ENCODE results near the gene MYL10. TPM values are rescaled to one million over a fixed set of nuclear protein-coding genes. Genes with fewer than 3 reads are reported as not detected.

Gene MYL10
- total and polyA plus RNA-seq, 7 donors = 0.23 to 4.4 TPM; not detected in 5

DNA sequence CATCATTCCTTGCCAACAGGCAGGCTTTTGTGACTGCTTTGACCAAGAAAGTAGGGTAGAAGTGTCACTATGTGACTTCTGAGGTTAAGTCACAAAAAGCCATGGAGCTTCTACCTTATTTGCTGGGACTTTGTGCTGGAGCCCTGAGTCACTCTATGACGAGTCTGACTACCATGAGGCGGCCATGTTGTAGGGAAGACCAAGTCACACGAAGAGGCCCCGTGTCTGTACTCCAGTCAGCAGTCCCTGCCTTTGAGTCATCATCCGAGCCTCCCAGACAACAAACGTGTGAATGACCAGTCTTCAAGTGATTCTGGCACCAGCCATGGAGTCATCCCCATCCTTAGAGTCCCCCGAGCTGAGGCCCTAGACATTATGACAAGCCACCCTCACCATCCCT is 3.5 kb upstream of the MYL10 start:
- Histone ChIP-seq H3K4me3 (no peak overlapping the region), H3K27ac (peak overlapping the region; percentile 37), H3K4me1 (peaks cover 47% of the 10 kb centered on the region), H3K9me3 (no peaks in the 10 kb centered on the region), H3K27me3 (ENCODE audit: insufficient read depth in 3 of 3, low read length in 2 of 3) (no peaks in the 10 kb centered on the region), H3K36me3 (ENCODE audit: insufficient read depth in 1 of 2, low read depth in 1 of 2) (no peaks in the 10 kb centered on the region)
- WGBS, 3 donors = 91 to 99% (median 94%) methylated on average over 7 of the region's 7 CpGs
- intact Hi-C loops (cut with DNase I) = loop anchor here in 1 of 2 donors (5.0 kb wide), 1 partner anchor 45 kb away; no protein-coding TSS in a partner anchor
- ATAC-seq (no peak), DNase-seq (no peak)
- no peak for TF ChIP-seq CTCF (IDR thresholded peaks at IDR 0.05)

DNA sequence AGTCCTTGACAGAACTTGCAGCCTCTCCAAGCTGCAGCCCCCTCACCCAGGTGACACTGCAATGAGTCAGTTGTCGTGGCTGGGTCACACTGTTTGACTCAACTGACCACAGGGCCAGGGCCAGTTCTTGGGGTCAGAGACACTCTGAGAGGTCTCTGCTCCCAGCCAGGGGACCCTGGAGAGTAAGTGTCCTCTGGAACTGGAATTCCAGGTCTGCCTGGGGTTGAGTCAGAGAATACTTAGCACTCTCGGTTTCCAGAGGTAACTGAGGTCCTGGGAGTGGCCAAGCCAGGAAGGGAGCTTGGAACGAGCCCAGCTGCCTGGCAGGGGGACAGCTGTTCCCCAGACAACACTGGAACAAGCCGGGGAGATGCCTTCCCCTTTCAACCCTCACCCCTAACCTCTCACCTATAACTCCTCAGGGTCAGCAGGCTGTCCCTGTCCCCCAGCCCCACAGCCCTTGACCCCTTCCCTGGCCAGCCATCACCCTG is 2.2 kb upstream of the MYL10 start:
- ATAC-seq = no peak
- Histone ChIP-seq H3K27ac (no peak overlapping the region), H3K4me3 (no peak overlapping the region), H3K9me3 (no peaks in the 10 kb centered on the region), H3K36me3 (ENCODE audit: insufficient read depth in 1 of 2, low read depth in 1 of 2) (no peaks in the 10 kb centered on the region), H3K4me1 (peaks cover 35% of the 10 kb centered on the region), H3K27me3 (ENCODE audit: insufficient read depth in 3 of 3, low read length in 2 of 3) (no peaks in the 10 kb centered on the region)
- TF ChIP-seq CTCF (IDR thresholded peaks at IDR 0.05) = no peak
- intact Hi-C loops (cut with DNase I) = loop anchor here in 1 of 2 donors (5.0 kb wide), 1 partner anchor 46 kb away; no protein-coding TSS in a partner anchor
- 19 to 31% (median 26%) methylated on average over 3 to 4 of the region's 4 CpGs for WGBS, 3 donors
- DNase-seq = no peak

GRCh38 chr7:101630591-101630990 is 1.5 kb upstream of the MYL10 start:
- H3K9me3 ChIP-seq = no peaks in the 10 kb centered on the region
- H3K36me3 ChIP-seq (ENCODE audit: insufficient read depth in 1 of 2, low read depth in 1 of 2) = no peaks in the 10 kb centered on the region
- no peak overlapping the region for H3K4me3 ChIP-seq
- intact Hi-C loops (cut with DNase I) = loop anchor here in 1 of 2 donors (5.0 kb wide), 1 partner anchor 47 kb away; no protein-coding TSS in a partner anchor
- H3K4me1 ChIP-seq = peaks cover 34% of the 10 kb centered on the region
- H3K27me3 ChIP-seq (ENCODE audit: insufficient read depth in 3 of 3, low read length in 2 of 3) = no peaks in the 10 kb centered on the region
- no peak for DNase-seq
- no peak overlapping the region for H3K27ac ChIP-seq
- WGBS, 3 donors = 44 to 57% (median 55%) methylated on average over 15 of the region's 15 CpGs
- ATAC-seq = no peak
- no peak for TF ChIP-seq CTCF (IDR thresholded peaks at IDR 0.05)

DNA sequence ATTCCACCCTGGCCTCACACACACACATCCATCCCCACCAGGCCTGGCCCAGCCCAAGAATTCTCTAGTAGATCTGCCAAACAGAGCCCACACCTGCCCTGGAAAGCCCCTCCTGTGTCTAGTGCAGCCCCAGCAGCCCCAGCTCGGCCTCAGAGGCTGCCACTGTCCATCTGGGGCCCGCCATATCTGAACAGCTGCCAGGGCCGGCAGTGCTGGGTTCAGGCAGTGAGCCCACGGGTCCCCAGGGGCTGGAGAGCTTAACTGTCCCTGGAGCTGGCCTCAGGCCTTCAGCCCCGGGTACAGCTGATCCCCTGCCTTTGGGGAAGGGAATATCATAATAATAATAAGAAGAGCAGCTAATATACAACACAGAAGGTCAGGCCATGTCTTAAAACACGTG is 574 bp downstream of the MYL10 start:
- ATAC-seq (peak; percentile 27 to 73 (median 61)), DNase-seq (peak; percentile 43 to 82)
- Histone ChIP-seq H3K36me3 (ENCODE audit: insufficient read depth in 1 of 2, low read depth in 1 of 2) (no peaks in the 10 kb centered on the region), H3K27ac (no peak overlapping the region), H3K4me3 (no peak overlapping the region), H3K9me3 (no peaks in the 10 kb centered on the region), H3K27me3 (ENCODE audit: insufficient read depth in 3 of 3, low read length in 2 of 3) (no peaks in the 10 kb centered on the region), H3K4me1 (peaks cover 27% of the 10 kb centered on the region)
- no peak for TF ChIP-seq CTCF (IDR thresholded peaks at IDR 0.05)
- WGBS, 3 donors = 19 to 35% (median 20%) methylated on average over 6 of the region's 6 CpGs
- intact Hi-C loops (cut with DNase I) = no loop called here

GRCh38 chr7:101626758-101627157 is 2.3 kb downstream of the MYL10 start:
- no peak for TF ChIP-seq CTCF (IDR thresholded peaks at IDR 0.05)
- Histone ChIP-seq H3K4me1 (peaks cover 23% of the 10 kb centered on the region), H3K27me3 (ENCODE audit: insufficient read depth in 3 of 3, low read length in 2 of 3) (peaks cover 0 to 2% (median 0%) of the 10 kb centered on the region in 3 donors)

More at GRCh38 chr7:101626758-101627157, 2.3 kb downstream of the MYL10 start:
- WGBS, 3 donors = 86 to 91% (median 87%) methylated on average over 9 of the region's 9 CpGs
- intact Hi-C loops (cut with DNase I) = no loop called here
- no peak overlapping the region for H3K27ac ChIP-seq
- DNase-seq (no peak), ATAC-seq (no peak)
- no peaks in the 10 kb centered on the region for H3K9me3 ChIP-seq
- H3K36me3 ChIP-seq (ENCODE audit: insufficient read depth in 1 of 2, low read depth in 1 of 2) = no peaks in the 10 kb centered on the region
- no peak overlapping the region for H3K4me3 ChIP-seq
